Thymus (tissue), 11 donors: ENCODE data around the gene OSBPL10. TPM values are rescaled to one million over a fixed set of nuclear protein-coding genes. Genes with fewer than 3 reads are reported as not detected.

Source experiments
- DNase-seq, 9 donors: peaks; one replicate each; pipeline ENCODE4 v3.0.0-alpha.2; 2013; ENCODE audit warnings: low spot score in 9 of 9, low read depth in 6 of 9, missing footprints in 1 of 9
- H3K27ac ChIP-seq, 2 donors: one replicate each; pipeline ENCODE4 v1.5.1; 2013; ENCODE audit warnings: control low read depth in 1 of 2, low read depth in 1 of 2, low read length in 1 of 2, mild to moderate bottlenecking in 1 of 2, moderate library complexity in 1 of 2
- H3K27me3 ChIP-seq, 2 donors: one replicate each; pipeline ENCODE4 v1.5.1; 2013; ENCODE audit warnings: low read length in 1 of 2; ENCODE audit not compliant: control insufficient read depth in 2 of 2, insufficient read depth in 1 of 2
- H3K36me3 ChIP-seq, 2 donors: one replicate each; pipeline ENCODE4 v1.5.1; 2013; ENCODE audit warnings: low read length in 1 of 2, mild to moderate bottlenecking in 1 of 2, moderate library complexity in 1 of 2; ENCODE audit not compliant: control insufficient read depth in 2 of 2, insufficient read depth in 2 of 2
- H3K4me1 ChIP-seq, 2 donors: one replicate each; pipeline ENCODE4 v1.5.1; 2013; ENCODE audit warnings: low read length in 2 of 2; ENCODE audit not compliant: control insufficient read depth in 2 of 2, insufficient read depth in 2 of 2
- H3K4me3 ChIP-seq, 2 donors: one replicate each; pipeline ENCODE4 v1.5.1; 2013; ENCODE audit warnings: low read length in 2 of 2, control low read depth in 1 of 2, mild to moderate bottlenecking in 1 of 2
- H3K9me3 ChIP-seq, 2 donors: one replicate each; pipeline ENCODE4 v1.5.1; 2013; ENCODE audit warnings: low read length in 1 of 2, mild to moderate bottlenecking in 1 of 2; ENCODE audit not compliant: control insufficient read depth in 2 of 2, insufficient read depth in 1 of 2
- WGBS: extraction: QIAGEN DNeasy Blood & Tissue Kit; methylation state at CpG from one replicate; pipeline ENCODE4 v1.1.7; 2013; 5-methylcytosine and 5-hydroxymethylcytosine counted together
- polyA plus RNA-seq: library from polyadenylated mRNA; stranded (reverse); fragments of 200-250 nt; gene quantifications from one replicate; pipeline ENCODE4 v1.2.3, GENCODE V29; 2013
- total RNA-seq: library from RNA; stranded (reverse); fragments of 120-200 nt; gene quantifications from one replicate; pipeline ENCODE4 v1.2.4, GENCODE V29; 2013
- donor health status: healthy.

The OSBPL10 gene
- total and polyA plus RNA-seq, 2 donors, result 1.4 to 2.1 TPM

- no peak for DNase-seq
- H3K36me3 ChIP-seq, result no peaks in the 10 kb centered on the region
- no peaks in the 10 kb centered on the region for H3K27me3 ChIP-seq
- H3K4me3 ChIP-seq, result no peak overlapping the region
- no peaks in the 10 kb centered on the region for H3K9me3 ChIP-seq
- H3K4me1 ChIP-seq, result no peaks in the 10 kb centered on the region
- 97% methylated on average over 9 of the region's 9 CpGs for WGBS
- H3K27ac ChIP-seq, result no peak overlapping the region
Observed at GRCh38 chr3:31747785-31748184, 233.3 kb downstream of the OSBPL10 start.

GRCh38 chr3:31744913-31745312, 236.1 kb downstream of the OSBPL10 start:
- no peaks in the 10 kb centered on the region for H3K4me1 ChIP-seq
- no peak overlapping the region for H3K4me3 ChIP-seq
- H3K27ac ChIP-seq, result no peak overlapping the region
- H3K27me3 ChIP-seq, result no peaks in the 10 kb centered on the region
- H3K9me3 ChIP-seq, result no peaks in the 10 kb centered on the region
- WGBS, result 98% methylated on average over 8 of the region's 8 CpGs
- no peaks in the 10 kb centered on the region for H3K36me3 ChIP-seq
- no peak for DNase-seq

- H3K4me3 ChIP-seq, result no peak overlapping the region
- no peak overlapping the region for H3K27ac ChIP-seq
- H3K9me3 ChIP-seq, result no peaks in the 10 kb centered on the region
- DNase-seq, result no peak
- no peaks in the 10 kb centered on the region for H3K36me3 ChIP-seq
- WGBS, result 94% methylated on average over 5 of the region's 5 CpGs
- H3K27me3 ChIP-seq, result no peaks in the 10 kb centered on the region
- no peaks in the 10 kb centered on the region for H3K4me1 ChIP-seq
Observed at GRCh38 chr3:31743331-31744089, 237.6 kb downstream of the OSBPL10 start.

DNA sequence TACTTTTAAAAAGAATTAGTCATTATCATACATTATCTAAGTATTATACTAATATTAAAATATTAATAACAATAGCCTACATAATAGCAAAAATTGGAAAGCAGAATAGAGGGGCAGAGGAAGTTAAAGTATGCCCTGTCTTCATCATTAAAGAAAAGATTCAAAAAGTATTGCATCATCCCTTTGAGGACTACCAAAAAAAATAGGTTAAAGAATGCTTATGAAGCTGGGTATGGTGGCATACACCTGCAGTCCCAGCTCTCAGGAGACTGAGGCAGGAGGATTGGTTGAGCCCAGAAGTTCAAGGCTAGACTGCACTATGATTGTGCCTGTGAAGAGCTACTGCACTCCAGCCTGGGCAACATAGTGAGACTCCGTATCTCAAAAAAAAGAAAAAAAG, 240.7 kb downstream of the OSBPL10 start:
- Histone ChIP-seq H3K27me3 (no peaks in the 10 kb centered on the region), H3K4me1 (no peaks in the 10 kb centered on the region), H3K9me3 (no peaks in the 10 kb centered on the region), H3K36me3 (no peaks in the 10 kb centered on the region), H3K4me3 (no peak overlapping the region), H3K27ac (no peak overlapping the region)
- WGBS, result 100% methylated on average over 1 of the region's 1 CpG
- no peak for DNase-seq

- Histone ChIP-seq H3K4me1 (no peaks in the 10 kb centered on the region), H3K27ac (no peak overlapping the region), H3K4me3 (no peak overlapping the region), H3K9me3 (no peaks in the 10 kb centered on the region), H3K36me3 (no peaks in the 10 kb centered on the region), H3K27me3 (no peaks in the 10 kb centered on the region)
- DNase-seq, result no peak
- 89% methylated on average over 7 of the region's 7 CpGs for WGBS
Observed at GRCh38 chr3:31738412-31738811, 242.7 kb downstream of the OSBPL10 start.

DNA sequence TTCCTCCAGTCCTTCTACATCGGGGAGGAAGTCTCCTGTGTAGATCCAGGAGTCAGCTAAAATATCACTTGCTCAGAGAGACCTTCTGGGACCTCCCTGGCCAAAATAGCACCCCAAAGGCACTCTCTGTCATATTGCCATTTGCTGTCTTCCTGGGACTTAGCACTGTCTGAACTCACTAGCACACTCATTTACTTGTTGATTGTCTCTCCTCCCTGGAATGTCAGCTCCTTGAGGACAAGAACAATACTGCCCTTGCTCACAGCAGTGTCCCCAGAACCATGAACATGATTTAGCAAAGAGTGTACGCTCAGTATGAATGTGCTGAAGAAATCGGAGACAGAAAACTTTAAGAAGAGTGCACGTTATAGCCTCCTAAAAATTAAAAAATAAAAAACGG, 245.4 kb downstream of the OSBPL10 start:
- no peak overlapping the region for H3K4me3 ChIP-seq
- no peak overlapping the region for H3K27ac ChIP-seq
- no peaks in the 10 kb centered on the region for H3K27me3 ChIP-seq
- 96% methylated on average over 5 of the region's 5 CpGs for WGBS
- no peak for DNase-seq
- H3K4me1 ChIP-seq, result no peaks in the 10 kb centered on the region
- H3K36me3 ChIP-seq, result no peaks in the 10 kb centered on the region
- no peaks in the 10 kb centered on the region for H3K9me3 ChIP-seq

DNA sequence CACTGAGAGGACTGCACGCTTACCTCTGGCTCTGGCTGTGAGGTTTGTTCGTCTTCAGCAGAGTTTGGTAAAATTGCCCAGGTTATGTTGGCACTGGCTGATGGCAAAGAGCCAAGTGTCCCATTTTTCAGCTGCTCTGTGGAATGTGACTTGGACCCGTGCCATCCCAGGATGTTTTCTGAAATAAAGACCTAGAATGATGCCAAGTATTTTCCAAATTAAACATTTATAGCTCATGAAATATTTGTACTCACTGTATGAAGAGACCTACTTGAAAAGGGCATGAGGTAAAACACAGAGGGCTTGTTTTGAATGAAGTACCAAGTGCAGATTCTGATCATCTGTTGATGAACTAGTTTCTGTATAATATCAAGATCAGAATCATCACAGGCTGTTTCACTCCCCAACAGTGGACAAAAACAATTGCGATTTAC, 247.8 kb downstream of the OSBPL10 start:
- Histone ChIP-seq H3K4me1 (no peaks in the 10 kb centered on the region), H3K27ac (no peak overlapping the region), H3K36me3 (no peaks in the 10 kb centered on the region), H3K27me3 (no peaks in the 10 kb centered on the region), H3K9me3 (no peaks in the 10 kb centered on the region), H3K4me3 (no peak overlapping the region)
- 97% methylated on average over 4 of the region's 4 CpGs for WGBS
- DNase-seq, result no peak

DNA sequence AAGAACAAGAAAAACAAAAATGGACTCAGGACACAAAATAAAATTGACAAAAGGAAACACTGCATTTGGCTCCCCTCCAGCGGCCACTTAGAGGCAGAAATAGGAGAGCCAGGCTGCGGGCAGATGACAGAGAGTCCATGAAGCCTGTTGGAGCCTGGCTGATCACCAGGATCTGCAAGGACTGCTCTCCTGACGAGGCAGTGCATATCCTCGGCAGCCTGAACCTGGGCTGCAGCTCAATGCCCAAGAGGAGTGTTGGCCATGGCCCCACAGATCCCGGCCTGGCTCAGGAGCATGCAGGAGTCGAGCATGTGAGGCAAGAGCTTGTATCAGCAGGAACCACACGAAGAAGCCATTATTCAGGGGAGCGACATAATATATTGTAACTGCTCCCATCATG, 248.5 kb downstream of the OSBPL10 start:
- 98% methylated on average over 8 of the region's 8 CpGs for WGBS

GRCh38 chr3:31729573-31729972, 251.5 kb downstream of the OSBPL10 start:
- no peak for DNase-seq
- Histone ChIP-seq H3K4me1 (no peaks in the 10 kb centered on the region), H3K36me3 (no peaks in the 10 kb centered on the region), H3K4me3 (no peak overlapping the region), H3K27ac (no peak overlapping the region), H3K27me3 (no peaks in the 10 kb centered on the region), H3K9me3 (no peaks in the 10 kb centered on the region)
- WGBS, result 88% methylated on average over 8 of the region's 8 CpGs

More for the DNA sequence above, 248.5 kb downstream of the OSBPL10 start:
- H3K27ac ChIP-seq, result no peak overlapping the region
- H3K4me1 ChIP-seq, result no peaks in the 10 kb centered on the region
- H3K9me3 ChIP-seq, result no peaks in the 10 kb centered on the region
- H3K36me3 ChIP-seq, result no peaks in the 10 kb centered on the region
- no peaks in the 10 kb centered on the region for H3K27me3 ChIP-seq
- no peak overlapping the region for H3K4me3 ChIP-seq
- no peak for DNase-seq
